Occipital lobe (tissue), 2 donors: ENCODE data around the gene SLC16A9. TPM values are rescaled to one million over a fixed set of nuclear protein-coding genes. Genes with fewer than 3 reads are reported as not detected.

Experiments
- DNase-seq: peaks from one replicate; lab custom pipeline; 2025; lab: John Stamatoyannopoulos, UW
- total RNA-seq: library from RNA; depleted of rRNA; stranded (reverse); fragments of >200 nt; gene quantifications from one replicate; pipeline ENCODE4 v1.2.3, GENCODE V29; 2014

SLC16A9 gene
- total RNA-seq, 1 donor from 2014 or later = 11.4 TPM

GRCh38 chr10:59720377-59720776 lies 10.7 kb upstream of the SLC16A9 start:
- no peak for DNase-seq

- no peak for DNase-seq
Observed at GRCh38 chr10:59719374-59719773, 9.7 kb upstream of the SLC16A9 start.

- no peak for DNase-seq
Observed at GRCh38 chr10:59718257-59718656, 8.6 kb upstream of the SLC16A9 start.

GRCh38 chr10:59713196-59713821 lies 3.7 kb upstream of the SLC16A9 start:
- DNase-seq = no peak

GRCh38 chr10:59711871-59712494 lies 2.3 kb upstream of the SLC16A9 start:
- no peak for DNase-seq

GRCh38 chr10:59708816-59709394 lies 745 bp downstream of the SLC16A9 start:
- no peak for DNase-seq

GRCh38 chr10:59706851-59707797 lies 2.5 kb downstream of the SLC16A9 start:
- DNase-seq = no peak

- DNase-seq = no peak
Observed at GRCh38 chr10:59705931-59706330, 3.7 kb downstream of the SLC16A9 start.

GRCh38 chr10:59704630-59705029 lies 5.0 kb downstream of the SLC16A9 start:
- DNase-seq = no peak

GRCh38 chr10:59702347-59702746 lies 7.3 kb downstream of the SLC16A9 start:
- no peak for DNase-seq

- DNase-seq = no peak
Observed at GRCh38 chr10:59700709-59701108, 8.9 kb downstream of the SLC16A9 start.

- no peak for DNase-seq
Observed at GRCh38 chr10:59698326-59698725, 11.3 kb downstream of the SLC16A9 start.

GRCh38 chr10:59695637-59696036 lies 14.0 kb downstream of the SLC16A9 start:
- DNase-seq = no peak

GRCh38 chr10:59694936-59695335 lies 14.7 kb downstream of the SLC16A9 start:
- DNase-seq = no peak

- no peak for DNase-seq
Observed at GRCh38 chr10:59692113-59692512, 17.5 kb downstream of the SLC16A9 start.

GRCh38 chr10:59688921-59689351 lies 20.7 kb downstream of the SLC16A9 start:
- DNase-seq = no peak

- no peak for DNase-seq
Observed at GRCh38 chr10:59687657-59688056, 22.0 kb downstream of the SLC16A9 start.

- DNase-seq = no peak
Observed at GRCh38 chr10:59684006-59684405, 25.6 kb downstream of the SLC16A9 start.

GRCh38 chr10:59682986-59683937 lies 26.4 kb downstream of the SLC16A9 start:
- DNase-seq = no peak

- no peak for DNase-seq
Observed at GRCh38 chr10:59680199-59680598, 29.5 kb downstream of the SLC16A9 start.

GRCh38 chr10:59678884-59679301 lies 30.8 kb downstream of the SLC16A9 start:
- no peak for DNase-seq
